Immature natural killer cell (primary cell): Measurements from ENCODE around the gene SLC35F2. TPM values are rescaled to one million over a fixed set of nuclear protein-coding genes. Genes with fewer than 3 reads are reported as not detected.
"Not testable (repeated sequence)": the region's sequence is repeated elsewhere in the genome, so short reads cannot be mapped to it uniquely, and the experiment has no call there.

Source experiments
- DNase-seq, 3 donors: peaks; one replicate each; pipeline ENCODE4 v3.0.0; 2022; ENCODE audit warnings: mixed read lengths in 1 of 3
- H3K27ac Mint-ChIP-seq, 6 donors: one replicate each; pipeline ENCODE4 v1.8.0; 2020; ENCODE audit warnings: mixed read lengths in 6 of 6, mild to moderate bottlenecking in 5 of 6, inconsistent platforms in 4 of 6, moderate library complexity in 3 of 6
- H3K27me3 Mint-ChIP-seq, 3 donors: one replicate each; pipeline ENCODE4 v1.8.0; 2020 to 2021; ENCODE audit warnings: low read depth in 3 of 3, mild to moderate bottlenecking in 3 of 3, mixed read lengths in 3 of 3, moderate library complexity in 3 of 3, inconsistent platforms in 1 of 3
- H3K36me3 Mint-ChIP-seq, 3 donors: one replicate each; pipeline ENCODE4 v1.8.0; 2020; ENCODE audit warnings: mixed read lengths in 3 of 3, inconsistent platforms in 2 of 3, mild to moderate bottlenecking in 2 of 3
- H3K4me1 Mint-ChIP-seq, 2 donors: one replicate each; pipeline ENCODE4 v1.8.0; 2020; ENCODE audit warnings: inconsistent platforms in 2 of 2, mild to moderate bottlenecking in 2 of 2, mixed read lengths in 2 of 2, moderate library complexity in 1 of 2
- H3K4me3 Mint-ChIP-seq, 5 donors: one replicate each; pipeline ENCODE4 v1.8.0; 2020; ENCODE audit warnings: mild to moderate bottlenecking in 5 of 5, mixed read lengths in 5 of 5, inconsistent platforms in 3 of 5, moderate library complexity in 3 of 5
- H3K9me3 Mint-ChIP-seq, 6 donors: one replicate each; pipeline ENCODE4 v1.8.0; 2020; ENCODE audit warnings: mild to moderate bottlenecking in 6 of 6, mixed read lengths in 6 of 6, inconsistent platforms in 4 of 6, moderate library complexity in 3 of 6
- polyA plus RNA-seq, 3 donors: library from polyadenylated mRNA; unstranded; fragments of 300-500 nt; fragmentation: Illumina TruSeq; gene quantifications; one replicate each; pipeline ENCODE4 v1.2.3, GENCODE V29; 2021

The SLC35F2 gene
- polyA plus RNA-seq, 3 donors from 2014 or later: 0.19 to 3.9 (median 3.0) TPM

GRCh38 chr11:107792049-107792443, 66.5 kb downstream of the SLC35F2 start:
- no peaks in the 10 kb centered on the region for H3K4me1 Mint-ChIP-seq
- H3K36me3 Mint-ChIP-seq: peaks cover 0 to 13% (median 10%) of the 10 kb centered on the region in 3 donors
- no peak overlapping the region for H3K27ac Mint-ChIP-seq
- DNase-seq: no peak
- peaks cover 0 to under 1% (median 0%) of the 10 kb centered on the region in 3 donors for H3K27me3 Mint-ChIP-seq
- H3K4me3 Mint-ChIP-seq: no peak overlapping the region
- peaks cover 0 to 2% (median 0%) of the 10 kb centered on the region in 6 donors for H3K9me3 Mint-ChIP-seq

DNA sequence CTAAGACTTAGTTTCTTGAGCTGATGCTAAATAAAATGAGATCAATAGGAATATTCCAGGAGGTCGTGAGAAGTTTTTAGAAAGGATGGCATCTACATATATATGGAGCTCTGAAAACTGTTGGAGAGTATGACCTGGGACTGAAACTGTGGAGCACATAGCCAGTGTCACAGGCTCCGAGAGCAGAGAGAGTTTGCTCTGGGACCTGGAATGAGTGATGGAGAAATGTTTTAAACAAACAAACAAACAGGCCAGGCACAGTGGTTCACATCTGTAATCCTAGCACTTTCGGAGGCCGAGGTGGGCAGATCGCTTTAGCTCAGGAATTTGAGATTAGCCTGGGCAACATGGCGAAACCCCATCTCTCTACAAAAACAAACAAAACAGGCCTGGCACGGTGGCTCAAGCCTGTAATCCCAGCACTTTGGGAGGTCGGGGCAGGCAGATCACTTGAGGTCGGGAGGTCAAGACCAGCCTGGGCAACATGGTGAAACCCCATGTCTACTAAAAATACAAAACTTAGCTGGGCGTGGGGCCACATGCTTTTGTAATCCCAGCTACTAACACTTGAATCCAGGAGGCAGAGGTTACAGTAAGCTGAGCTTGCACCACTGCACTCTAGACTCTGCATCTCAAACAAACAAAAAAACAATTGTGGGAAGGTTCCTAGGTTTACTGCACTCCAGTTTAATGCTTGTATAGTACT, 67.1 kb downstream of the SLC35F2 start:
- Mint-ChIP-seq H3K9me3 (peaks cover 0 to 2% (median 0%) of the 10 kb centered on the region in 6 donors), H3K36me3 (peaks cover 0 to 13% (median 10%) of the 10 kb centered on the region in 3 donors), H3K27me3 (no peaks in the 10 kb centered on the region), H3K4me3 (no peak overlapping the region), H3K27ac (no peak overlapping the region), H3K4me1 (no peaks in the 10 kb centered on the region)
- DNase-seq: no peak

DNA sequence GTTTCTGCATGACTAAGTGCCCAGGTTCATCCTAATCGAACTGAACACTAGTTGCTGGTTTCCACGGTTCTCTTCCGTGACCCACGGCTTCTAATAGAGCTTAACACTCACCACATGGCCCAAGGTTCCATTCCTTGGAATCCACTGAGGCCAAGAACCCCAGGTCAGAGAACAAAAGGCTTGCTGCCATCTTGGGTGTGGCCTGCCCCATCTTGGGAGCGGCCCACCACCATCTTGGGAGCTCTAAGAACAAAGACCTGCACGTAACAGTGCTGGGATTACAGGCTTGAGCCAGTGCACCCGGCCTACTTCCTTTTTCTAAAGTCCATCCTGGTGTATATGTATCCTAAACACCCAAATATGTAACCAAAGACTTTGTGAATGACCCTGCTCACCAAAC, 68.8 kb downstream of the SLC35F2 start:
- no peaks in the 10 kb centered on the region for H3K4me1 Mint-ChIP-seq
- peaks cover 0 to 2% (median 0%) of the 10 kb centered on the region in 6 donors for H3K9me3 Mint-ChIP-seq

DNA sequence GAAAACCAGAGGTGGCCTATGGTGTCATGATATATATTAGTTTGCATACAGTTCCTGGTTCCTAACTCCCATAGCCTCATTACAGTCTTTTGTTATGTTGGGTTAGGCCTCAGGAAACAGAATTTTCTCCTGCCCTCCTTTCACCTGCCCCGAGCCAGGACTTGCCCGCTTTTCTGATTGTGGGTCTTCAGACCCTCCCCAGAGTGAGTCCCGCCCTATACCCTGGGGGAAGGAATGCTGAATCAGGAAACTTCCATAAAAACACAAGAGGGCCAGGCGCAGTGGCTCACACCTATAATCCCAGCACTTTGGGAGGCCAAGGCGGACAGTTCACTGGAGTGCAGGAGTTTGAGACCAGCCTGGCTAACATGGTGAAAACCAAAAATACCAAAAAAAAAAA, 70.9 kb downstream of the SLC35F2 start:
- no peak overlapping the region for H3K27ac Mint-ChIP-seq
- H3K4me1 Mint-ChIP-seq: no peaks in the 10 kb centered on the region
- no peaks in the 10 kb centered on the region for H3K27me3 Mint-ChIP-seq
- H3K36me3 Mint-ChIP-seq: peaks cover 0 to under 1% (median 0%) of the 10 kb centered on the region in 3 donors
- no peak overlapping the region for H3K4me3 Mint-ChIP-seq
- DNase-seq: no peak
- no peaks in the 10 kb centered on the region for H3K9me3 Mint-ChIP-seq

More for the DNA sequence above, 68.8 kb downstream of the SLC35F2 start:
- no peak for DNase-seq
- H3K27ac Mint-ChIP-seq: no peak overlapping the region
- no peak overlapping the region for H3K4me3 Mint-ChIP-seq
- H3K27me3 Mint-ChIP-seq: no peaks in the 10 kb centered on the region
- H3K36me3 Mint-ChIP-seq: peaks cover 0 to 12% (median 9%) of the 10 kb centered on the region in 3 donors

- no peaks in the 10 kb centered on the region for H3K27me3 Mint-ChIP-seq
- no peak overlapping the region for H3K4me3 Mint-ChIP-seq
- no peaks in the 10 kb centered on the region for H3K36me3 Mint-ChIP-seq
- no peak overlapping the region for H3K27ac Mint-ChIP-seq
- no peaks in the 10 kb centered on the region for H3K9me3 Mint-ChIP-seq
- H3K4me1 Mint-ChIP-seq: no peaks in the 10 kb centered on the region
- DNase-seq: no peak
Measured at GRCh38 chr11:107785401-107785800, 73.2 kb downstream of the SLC35F2 start.

DNA sequence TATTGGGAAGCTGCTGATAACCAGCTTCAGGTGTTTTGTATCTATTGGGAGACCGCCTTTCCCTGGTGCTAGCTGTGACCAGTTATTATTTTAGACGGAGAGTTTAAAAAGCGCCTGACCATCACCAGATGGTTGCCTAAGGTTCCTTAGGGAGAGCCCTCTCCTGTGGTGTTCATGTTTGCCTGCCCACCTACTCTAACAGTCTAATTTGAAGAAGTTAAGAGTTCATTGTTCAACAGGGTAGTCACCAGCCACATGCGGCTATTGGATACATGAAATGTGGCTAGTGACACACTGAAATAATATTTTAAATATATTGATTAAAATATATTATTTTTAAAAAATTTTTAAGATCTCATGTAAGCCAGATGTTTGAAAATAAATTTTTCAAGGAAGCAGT, 75.5 kb downstream of the SLC35F2 start:
- Mint-ChIP-seq H3K27me3 (no peaks in the 10 kb centered on the region), H3K27ac (no peak overlapping the region), H3K36me3 (no peaks in the 10 kb centered on the region), H3K4me3 (no peak overlapping the region), H3K4me1 (no peaks in the 10 kb centered on the region), H3K9me3 (no peaks in the 10 kb centered on the region)
- DNase-seq: no peak

- H3K4me1 Mint-ChIP-seq: no peaks in the 10 kb centered on the region
- no peak overlapping the region for H3K4me3 Mint-ChIP-seq
- no peaks in the 10 kb centered on the region for H3K36me3 Mint-ChIP-seq
- no peak overlapping the region for H3K27ac Mint-ChIP-seq
- H3K27me3 Mint-ChIP-seq: no peaks in the 10 kb centered on the region
- DNase-seq: no peak
- H3K9me3 Mint-ChIP-seq: no peaks in the 10 kb centered on the region
Measured at GRCh38 chr11:107780775-107781174, 77.8 kb downstream of the SLC35F2 start.

- Mint-ChIP-seq H3K4me1 (no peaks in the 10 kb centered on the region), H3K36me3 (no peaks in the 10 kb centered on the region), H3K27me3 (no peaks in the 10 kb centered on the region), H3K27ac (no peak overlapping the region), H3K9me3 (no peaks in the 10 kb centered on the region), H3K4me3 (no peak overlapping the region)
- no peak for DNase-seq
Measured at GRCh38 chr11:107780136-107780535, 78.5 kb downstream of the SLC35F2 start.

DNA sequence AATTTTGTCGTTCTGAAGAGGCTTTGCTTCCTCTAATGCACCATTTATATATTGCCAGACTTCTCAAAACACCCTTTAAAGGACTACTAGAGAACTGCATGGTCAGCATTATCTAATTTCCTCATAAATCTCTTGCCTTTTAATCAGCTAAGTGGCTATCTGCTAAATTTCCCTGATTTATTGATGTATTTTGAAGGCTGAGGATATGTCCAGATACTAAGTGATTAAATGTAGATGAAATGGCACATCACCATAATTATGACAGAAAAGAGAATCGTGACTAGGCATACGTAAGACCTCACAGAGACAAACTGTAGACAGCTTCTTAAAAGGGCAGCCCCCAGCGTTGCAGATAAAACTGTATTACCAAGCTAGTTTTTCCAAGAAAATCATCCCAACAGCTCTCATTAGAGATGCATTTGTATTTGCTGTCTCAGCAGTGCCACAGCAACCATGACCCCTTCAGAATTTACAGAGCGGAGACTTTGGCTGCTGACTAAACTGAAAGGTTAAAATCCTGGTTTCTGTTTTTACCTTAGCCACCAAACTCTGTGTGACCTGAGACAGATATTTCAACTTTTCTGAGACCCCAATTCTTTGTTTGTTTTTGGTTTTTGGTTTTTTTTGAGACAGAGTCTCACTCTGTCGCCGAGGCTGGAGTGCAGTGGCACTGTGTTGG, 79.6 kb downstream of the SLC35F2 start:
- H3K27me3 Mint-ChIP-seq: no peaks in the 10 kb centered on the region
- H3K9me3 Mint-ChIP-seq: no peaks in the 10 kb centered on the region
- H3K4me3 Mint-ChIP-seq: no peak overlapping the region
- DNase-seq: no peak
- H3K4me1 Mint-ChIP-seq: no peaks in the 10 kb centered on the region
- H3K27ac Mint-ChIP-seq: no peak overlapping the region
- no peaks in the 10 kb centered on the region for H3K36me3 Mint-ChIP-seq

GRCh38 chr11:107777110-107777509, 81.5 kb downstream of the SLC35F2 start:
- Mint-ChIP-seq H3K4me1 (no peaks in the 10 kb centered on the region), H3K36me3 (no peaks in the 10 kb centered on the region), H3K27me3 (peaks cover 0 to 3% (median 1%) of the 10 kb centered on the region in 3 donors), H3K27ac (no peak overlapping the region), H3K9me3 (no peaks in the 10 kb centered on the region), H3K4me3 (no peak overlapping the region)
- no peak for DNase-seq

DNA sequence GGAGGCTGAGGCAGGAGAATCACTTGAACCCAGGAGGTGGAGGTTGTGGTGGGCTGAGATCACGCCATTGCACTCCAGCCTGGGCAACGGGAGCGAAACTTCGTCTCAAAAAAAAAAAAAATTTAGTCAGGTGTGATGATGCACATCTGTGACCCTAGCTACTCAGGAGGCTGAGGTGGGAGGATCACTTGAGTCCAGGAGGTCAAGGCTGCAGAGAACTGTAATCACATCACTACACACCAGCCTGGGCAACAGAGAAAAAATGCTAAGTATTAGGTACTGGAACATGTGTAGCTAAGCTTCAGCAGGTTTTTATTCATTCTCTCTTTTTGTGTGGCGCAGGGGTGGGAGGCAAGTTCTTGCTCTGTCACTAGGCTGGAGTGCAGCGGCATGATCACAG, 82.5 kb downstream of the SLC35F2 start:
- Mint-ChIP-seq H3K4me1 (no peaks in the 10 kb centered on the region), H3K27me3 (peaks cover 1 to 3% (median 2%) of the 10 kb centered on the region in 3 donors), H3K4me3 (no peak overlapping the region), H3K9me3 (no peaks in the 10 kb centered on the region), H3K27ac (no peak overlapping the region), H3K36me3 (no peaks in the 10 kb centered on the region)
- DNase-seq: no peak

DNA sequence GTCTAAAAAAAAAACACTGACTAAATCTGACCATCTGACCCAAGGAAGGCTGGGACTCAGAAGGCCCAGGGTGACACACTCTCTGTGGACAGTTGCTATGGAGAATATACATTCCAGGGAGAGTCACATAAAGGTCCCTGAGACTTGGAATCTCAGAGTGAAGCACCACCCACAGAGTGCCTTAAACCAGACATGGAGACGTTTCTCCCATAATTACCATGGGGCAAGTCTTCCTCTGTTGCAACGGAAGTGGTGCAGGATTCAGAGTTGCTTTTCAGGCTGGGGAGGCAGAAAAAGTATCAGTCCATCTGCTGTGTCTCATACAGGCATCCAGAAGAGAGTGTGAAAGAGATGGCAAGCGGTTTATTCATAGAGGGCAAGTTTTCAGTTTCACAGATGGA, 88.0 kb downstream of the SLC35F2 start:
- Mint-ChIP-seq H3K27me3 (peaks cover 3 to 6% (median 4%) of the 10 kb centered on the region in 3 donors), H3K27ac (no peak overlapping the region), H3K9me3 (no peaks in the 10 kb centered on the region), H3K4me1 (no peaks in the 10 kb centered on the region), H3K4me3 (no peak overlapping the region), H3K36me3 (no peaks in the 10 kb centered on the region)
- DNase-seq: no peak

DNA sequence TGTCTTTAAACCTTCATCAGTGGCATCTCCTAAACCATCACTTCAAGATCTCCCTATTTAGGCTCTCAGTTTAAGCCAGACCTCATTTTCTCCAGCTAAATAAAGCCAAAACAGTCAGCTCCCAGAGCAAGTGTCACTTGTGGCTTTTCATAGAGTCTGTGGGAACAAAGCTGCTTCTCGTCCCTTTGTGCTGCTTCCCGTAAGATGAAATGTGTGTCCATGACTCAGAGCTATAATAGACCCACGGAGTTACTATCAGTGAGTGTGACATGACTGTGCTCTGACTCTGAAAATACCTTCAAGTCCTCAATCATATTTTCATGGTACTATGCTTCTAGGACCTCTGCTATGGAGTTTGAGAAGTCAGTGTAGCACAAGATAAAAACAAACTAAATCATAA, 89.4 kb downstream of the SLC35F2 start:
- H3K4me3 Mint-ChIP-seq: no peak overlapping the region
- H3K36me3 Mint-ChIP-seq: no peaks in the 10 kb centered on the region
- H3K27ac Mint-ChIP-seq: no peak overlapping the region
- H3K27me3 Mint-ChIP-seq: peaks cover 4 to 6% (median 6%) of the 10 kb centered on the region in 3 donors
- no peaks in the 10 kb centered on the region for H3K4me1 Mint-ChIP-seq
- no peak for DNase-seq
- no peaks in the 10 kb centered on the region for H3K9me3 Mint-ChIP-seq

GRCh38 chr11:107758719-107759355, 99.8 kb downstream of the SLC35F2 start:
- H3K27me3 Mint-ChIP-seq: peaks cover 1 to 16% (median 10%) of the 10 kb centered on the region in 3 donors
- H3K27ac Mint-ChIP-seq, H3K36me3 Mint-ChIP-seq, DNase-seq, H3K4me3 Mint-ChIP-seq, H3K4me1 Mint-ChIP-seq, H3K9me3 Mint-ChIP-seq: not testable (repeated sequence)
